DOHH2 (cell line): ENCODE results near the gene CXCL10.

Experiments
- H3F3A ChIP-seq: fragments of 200-600 bp; sonication (generic), shearing (Covaris generic); 2 replicates; pipeline ENCODE4 v1.6.0; 2016; ENCODE audit warnings: antibody characterized with exemption, mild to moderate bottlenecking; ENCODE audit not compliant: control insufficient read depth, insufficient read depth
- H3K27ac ChIP-seq: fragments of 200-600 bp; sonication (generic); 2 replicates; pipeline ENCODE4 v1.5.1; 2014; ENCODE audit warnings: low read depth, mild to moderate bottlenecking, low read length, moderate library complexity
- H3K27me3 ChIP-seq: fragments of 200-600 bp; sonication (generic); 2 replicates; pipeline ENCODE4 v1.6.1; 2014; ENCODE audit warnings: mild to moderate bottlenecking, low read length, mixed read lengths; ENCODE audit not compliant: control insufficient read depth
- H3K36me3 ChIP-seq: fragments of 200-600 bp; sonication (generic); 2 replicates; pipeline ENCODE4 v1.6.1; 2014; ENCODE audit warnings: mild to moderate bottlenecking, low read length, moderate library complexity, mixed read lengths; ENCODE audit not compliant: control insufficient read depth
- H3K4me1 ChIP-seq: fragments of 200-600 bp; sonication (generic); 2 replicates; pipeline ENCODE4 v1.6.1; 2014; ENCODE audit warnings: mild to moderate bottlenecking, low read length, mixed read lengths; ENCODE audit not compliant: control insufficient read depth
- H3K4me2 ChIP-seq: fragments of 200-600 bp; sonication (generic); 2 replicates; pipeline ENCODE4 v1.6.0; 2014; ENCODE audit warnings: mild to moderate bottlenecking, low read length, moderate library complexity
- H3K4me3 ChIP-seq: fragments of 200-600 bp; sonication (generic); 2 replicates; pipeline ENCODE4 v1.5.1; 2014; ENCODE audit warnings: mild to moderate bottlenecking, low read length, mixed read lengths
- H3K79me2 ChIP-seq: fragments of 200-600 bp; sonication (generic); 2 replicates; pipeline ENCODE4 v1.6.1; 2014; ENCODE audit warnings: mild to moderate bottlenecking, low read length, mixed read lengths; ENCODE audit not compliant: control insufficient read depth
- H3K9me2 ChIP-seq: fragments of 200-600 bp; sonication (generic); replicated peaks from 2 replicates; pipeline ENCODE4 v1.6.1; 2014; ENCODE audit warnings: mild to moderate bottlenecking, low read length, mixed read lengths; ENCODE audit not compliant: control insufficient read depth
- H3K9me3 ChIP-seq: fragments of 200-600 bp; sonication (generic); 2 replicates; pipeline ENCODE4 v1.6.1; 2014; ENCODE audit warnings: antibody characterized with exemption, low read length, mixed read lengths; ENCODE audit not compliant: control insufficient read depth, insufficient read depth
- H4K20me1 ChIP-seq: fragments of 200-600 bp; sonication (generic); 2 replicates; pipeline ENCODE4 v1.6.0; 2014; ENCODE audit warnings: low read depth, mild to moderate bottlenecking, antibody characterized with exemption, low read length, moderate library complexity; ENCODE audit not compliant: control insufficient read depth, insufficient read depth
- EZH2phosphoT487 ChIP-seq: fragments of 200-600 bp; sonication (generic); IDR thresholded peaks from 2 replicates; pipeline ENCODE4 v1.6.1; 2017; ENCODE audit warnings: borderline replicate concordance, mild to moderate bottlenecking, antibody characterized with exemption, low read length, moderate library complexity, mixed read lengths
- TF ChIP-seq, protein P1 (sequence below): fragments of 200-600 bp; sonication (generic); IDR thresholded peaks from one replicate; pipeline ENCODE4 v1.5.1; 2014; ENCODE audit warnings: antibody characterized with exemption, mild to moderate bottlenecking, low read depth, low read length; ENCODE audit not compliant: poor library complexity, severe bottlenecking

The CXCL10 gene

GRCh38 chr4:76028350-76028765 lies 5.1 kb upstream of the CXCL10 start:
- no peaks in the 10 kb centered on the region for H4K20me1 ChIP-seq
- H3K9me2 ChIP-seq = no peaks in the 10 kb centered on the region
- H3K27ac ChIP-seq = no peak overlapping the region
- H3K4me2 ChIP-seq = no peak overlapping the region
- TF ChIP-seq, protein P1, sequence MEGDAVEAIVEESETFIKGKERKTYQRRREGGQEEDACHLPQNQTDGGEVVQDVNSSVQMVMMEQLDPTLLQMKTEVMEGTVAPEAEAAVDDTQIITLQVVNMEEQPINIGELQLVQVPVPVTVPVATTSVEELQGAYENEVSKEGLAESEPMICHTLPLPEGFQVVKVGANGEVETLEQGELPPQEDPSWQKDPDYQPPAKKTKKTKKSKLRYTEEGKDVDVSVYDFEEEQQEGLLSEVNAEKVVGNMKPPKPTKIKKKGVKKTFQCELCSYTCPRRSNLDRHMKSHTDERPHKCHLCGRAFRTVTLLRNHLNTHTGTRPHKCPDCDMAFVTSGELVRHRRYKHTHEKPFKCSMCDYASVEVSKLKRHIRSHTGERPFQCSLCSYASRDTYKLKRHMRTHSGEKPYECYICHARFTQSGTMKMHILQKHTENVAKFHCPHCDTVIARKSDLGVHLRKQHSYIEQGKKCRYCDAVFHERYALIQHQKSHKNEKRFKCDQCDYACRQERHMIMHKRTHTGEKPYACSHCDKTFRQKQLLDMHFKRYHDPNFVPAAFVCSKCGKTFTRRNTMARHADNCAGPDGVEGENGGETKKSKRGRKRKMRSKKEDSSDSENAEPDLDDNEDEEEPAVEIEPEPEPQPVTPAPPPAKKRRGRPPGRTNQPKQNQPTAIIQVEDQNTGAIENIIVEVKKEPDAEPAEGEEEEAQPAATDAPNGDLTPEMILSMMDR = no peak
- no peak for TF ChIP-seq EZH2phosphoT487
- H3K36me3 ChIP-seq = no peaks in the 10 kb centered on the region
- H3K27me3 ChIP-seq = peaks cover 17% of the 10 kb centered on the region
- no peaks in the 10 kb centered on the region for H3K9me3 ChIP-seq
- H3F3A ChIP-seq = no peaks in the 10 kb centered on the region
- no peaks in the 10 kb centered on the region for H3K4me1 ChIP-seq
- H3K79me2 ChIP-seq = no peaks in the 10 kb centered on the region
- no peak overlapping the region for H3K4me3 ChIP-seq

GRCh38 chr4:76024065-76024464 lies 768 bp upstream of the CXCL10 start:
- Histone ChIP-seq H4K20me1 (no peaks in the 10 kb centered on the region), H3K4me1 (no peaks in the 10 kb centered on the region), H3K9me3 (no peaks in the 10 kb centered on the region), H3K9me2 (no peaks in the 10 kb centered on the region), H3K27ac (no peak overlapping the region), H3K36me3 (no peaks in the 10 kb centered on the region), H3K79me2 (no peaks in the 10 kb centered on the region), H3K4me3 (no peak overlapping the region), H3F3A (no peaks in the 10 kb centered on the region), H3K27me3 (peaks cover 32% of the 10 kb centered on the region), H3K4me2 (no peak overlapping the region)
- TF ChIP-seq EZH2phosphoT487 = no peak
- TF ChIP-seq, protein P1 = no peak

- Histone ChIP-seq H3K4me2 (no peak overlapping the region), H4K20me1 (no peaks in the 10 kb centered on the region), H3K9me3 (no peaks in the 10 kb centered on the region), H3K27ac (no peak overlapping the region), H3K27me3 (peaks cover 28% of the 10 kb centered on the region), H3K36me3 (no peaks in the 10 kb centered on the region), H3F3A (no peaks in the 10 kb centered on the region), H3K79me2 (no peaks in the 10 kb centered on the region), H3K4me3 (no peak overlapping the region), H3K9me2 (no peaks in the 10 kb centered on the region), H3K4me1 (no peaks in the 10 kb centered on the region)
- TF ChIP-seq, protein P1 = no peak
- no peak for TF ChIP-seq EZH2phosphoT487
These were observed 620 bp downstream of the CXCL10 start for GRCh38 chr4:76022677-76023076.

GRCh38 chr4:76022031-76022430 lies 1.3 kb downstream of the CXCL10 start:
- Histone ChIP-seq H3K27me3 (peaks cover 28% of the 10 kb centered on the region), H3K36me3 (no peaks in the 10 kb centered on the region), H3K9me3 (no peaks in the 10 kb centered on the region), H3K27ac (no peak overlapping the region), H3K79me2 (no peaks in the 10 kb centered on the region), H3K4me1 (no peaks in the 10 kb centered on the region), H4K20me1 (no peaks in the 10 kb centered on the region), H3F3A (no peaks in the 10 kb centered on the region), H3K9me2 (no peaks in the 10 kb centered on the region), H3K4me2 (no peak overlapping the region), H3K4me3 (no peak overlapping the region)
- TF ChIP-seq, protein P1 = no peak
- no peak for TF ChIP-seq EZH2phosphoT487
